ENCODE measurements around the gene CAMK2G.
A peak's percentile ranks its signal among the peaks of the same experiment; 100 is the strongest.
"Not testable (repeated sequence)": the region's sequence is repeated elsewhere in the genome, so short reads cannot be mapped to it uniquely, and the experiment has no call there.

The CAMK2G gene

DNA sequence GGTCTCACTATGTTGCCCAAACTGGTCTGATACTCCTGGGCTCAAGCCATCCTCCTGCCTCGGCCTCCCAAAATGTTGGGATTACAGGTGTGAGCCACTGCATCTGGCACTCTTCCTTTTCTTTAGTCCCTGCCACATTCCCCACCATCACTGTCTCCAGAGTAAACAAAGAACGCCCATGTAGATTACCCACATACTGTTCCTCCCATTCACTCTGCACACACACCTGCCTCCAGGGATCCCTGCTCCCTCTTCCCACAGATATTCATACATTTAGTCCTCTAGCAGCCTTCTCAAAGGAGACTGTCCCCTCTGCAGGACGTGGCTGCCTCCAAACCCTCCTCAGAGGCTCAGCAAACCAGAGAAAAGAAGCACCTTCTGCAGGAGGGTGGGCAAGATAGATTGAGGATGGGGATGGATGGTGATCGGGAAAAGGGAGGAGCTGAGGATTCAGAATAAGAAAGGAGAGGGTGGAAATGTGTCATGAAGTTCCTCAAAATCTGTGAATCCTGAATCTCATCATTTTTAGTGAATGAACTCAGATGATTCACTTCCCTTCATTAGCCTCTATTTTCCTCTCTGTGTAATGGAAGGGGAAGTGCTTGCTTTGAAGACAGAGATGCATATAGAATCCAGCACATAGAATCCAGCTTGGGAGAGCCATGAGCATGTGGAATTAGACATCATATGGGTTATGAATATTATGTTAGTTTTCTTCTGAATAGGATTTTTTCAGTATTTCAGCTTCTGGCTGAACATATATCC is 31.1 kb upstream of the CAMK2G start:
- no peak for DNase-seq (ENCODE audit: low read depth in 1 of 2, low spot score in 1 of 2)

DNA sequence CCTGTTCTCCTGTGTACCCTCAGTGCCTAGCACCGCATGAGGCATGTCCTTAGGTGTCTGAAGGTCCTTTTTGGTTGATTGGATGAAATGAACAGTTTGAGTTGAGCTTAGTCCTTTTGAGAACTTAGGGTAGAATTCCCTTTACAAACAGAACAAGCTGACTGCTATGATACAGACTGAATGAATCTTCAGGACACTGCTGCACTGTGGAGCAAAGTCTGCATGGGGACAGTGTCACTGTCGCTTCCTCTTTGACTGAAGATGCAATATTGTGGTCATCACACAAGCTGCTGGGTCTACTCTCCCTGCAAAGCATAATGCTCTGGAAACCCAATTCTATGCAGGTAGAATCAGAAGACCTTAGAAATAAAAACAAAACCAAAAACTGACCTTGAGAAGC is 28.0 kb upstream of the CAMK2G start:
- DNase-seq (ENCODE audit: low read depth in 1 of 2, low spot score in 1 of 2) = no peak

DNA sequence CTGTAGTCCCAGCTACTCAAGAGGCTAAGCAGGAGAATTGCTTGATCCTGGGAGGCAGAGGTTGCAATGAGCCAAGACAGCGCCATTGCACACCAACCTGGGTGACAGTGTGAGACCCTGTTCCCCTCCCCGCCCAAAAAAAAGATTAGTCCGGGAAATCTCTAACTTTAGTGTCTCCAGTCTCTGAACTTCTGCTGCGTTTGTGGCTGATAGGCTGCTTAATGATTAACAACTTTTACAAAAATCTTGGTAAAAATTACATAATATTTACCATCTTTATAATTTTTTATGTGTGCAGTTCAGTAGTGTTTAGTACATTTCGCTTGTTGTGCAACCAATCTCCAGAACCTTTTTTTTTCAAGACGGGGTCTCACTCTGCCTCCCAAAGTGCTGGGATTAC is 26.9 kb upstream of the CAMK2G start:
- DNase-seq (ENCODE audit: low read depth in 1 of 2, low spot score in 1 of 2) = no peak

DNA sequence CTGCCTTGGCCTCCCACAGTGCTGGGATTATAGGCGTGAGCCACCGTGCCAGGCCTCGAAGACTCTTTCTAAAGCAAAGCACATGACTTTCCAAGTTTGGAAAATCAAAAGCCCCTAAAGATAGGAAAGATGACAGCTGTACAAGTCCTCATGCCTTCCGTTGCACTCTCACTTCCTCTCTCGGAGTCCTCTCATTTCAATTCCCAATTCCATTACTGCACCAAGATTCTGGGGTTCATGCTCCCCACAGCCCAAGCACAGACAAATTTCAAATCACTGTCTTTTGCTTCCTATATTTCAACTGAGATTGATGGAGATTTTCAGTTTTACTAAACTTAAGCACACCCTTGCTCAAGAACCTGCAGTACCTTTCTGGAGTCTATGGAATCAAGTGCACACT is 25.7 kb upstream of the CAMK2G start:
- no peak for DNase-seq (ENCODE audit: low read depth in 1 of 2, low spot score in 1 of 2)

DNA sequence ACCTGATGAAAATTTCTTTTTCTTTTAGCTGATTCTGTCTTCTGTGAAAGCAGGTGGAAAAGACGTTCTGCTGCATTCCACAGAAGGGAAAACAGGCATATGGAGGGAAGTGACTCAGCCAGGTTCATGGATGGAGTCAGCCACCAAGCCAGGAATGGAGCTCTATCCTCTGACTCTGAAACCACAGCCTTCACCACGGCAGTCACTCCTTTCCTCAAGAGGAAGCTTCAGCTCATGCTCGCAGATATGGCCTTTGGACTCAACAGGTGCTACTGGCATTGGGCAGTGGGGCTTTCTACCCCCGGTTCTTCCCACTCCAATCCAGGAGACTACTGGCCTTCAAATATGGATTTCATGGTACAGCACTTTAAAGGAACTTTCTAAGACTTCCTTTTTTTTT is 25.1 kb upstream of the CAMK2G start:
- no peak for DNase-seq (ENCODE audit: low read depth in 1 of 2, low spot score in 1 of 2)

DNA sequence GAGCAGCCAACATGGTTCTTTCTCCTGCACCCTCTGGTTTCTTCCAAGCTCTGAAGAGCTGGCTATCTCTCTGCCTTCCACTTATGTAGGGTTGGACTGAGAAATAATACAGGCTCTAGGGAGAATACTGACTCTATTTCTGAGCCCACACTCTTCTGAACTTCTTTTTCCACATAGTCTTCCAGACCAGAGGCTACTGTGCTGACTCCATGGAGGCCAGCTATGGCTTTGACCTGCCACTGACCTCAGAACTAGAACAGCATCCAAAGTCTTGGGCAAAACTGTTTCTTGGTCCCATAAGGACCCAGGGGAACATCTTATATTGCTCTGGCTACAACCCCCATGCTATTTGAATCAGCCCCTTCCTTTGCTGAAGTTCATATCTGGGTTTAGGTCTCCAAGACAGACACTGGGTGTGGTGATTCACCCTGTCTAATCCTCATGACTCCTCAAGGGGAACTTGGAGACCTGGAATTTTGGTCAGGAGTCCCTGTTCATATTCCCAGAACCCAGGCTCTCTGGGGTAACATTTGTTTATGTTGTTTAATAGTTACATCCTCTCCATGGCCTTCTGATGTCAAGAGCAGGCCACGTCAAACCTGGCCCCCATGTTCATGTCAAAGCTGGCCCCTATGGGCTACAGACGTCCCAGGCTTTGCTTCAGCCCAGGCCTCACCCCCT is 24.5 kb upstream of the CAMK2G start:
- DNase-seq (ENCODE audit: low read depth in 1 of 2, low spot score in 1 of 2) = no peak

DNA sequence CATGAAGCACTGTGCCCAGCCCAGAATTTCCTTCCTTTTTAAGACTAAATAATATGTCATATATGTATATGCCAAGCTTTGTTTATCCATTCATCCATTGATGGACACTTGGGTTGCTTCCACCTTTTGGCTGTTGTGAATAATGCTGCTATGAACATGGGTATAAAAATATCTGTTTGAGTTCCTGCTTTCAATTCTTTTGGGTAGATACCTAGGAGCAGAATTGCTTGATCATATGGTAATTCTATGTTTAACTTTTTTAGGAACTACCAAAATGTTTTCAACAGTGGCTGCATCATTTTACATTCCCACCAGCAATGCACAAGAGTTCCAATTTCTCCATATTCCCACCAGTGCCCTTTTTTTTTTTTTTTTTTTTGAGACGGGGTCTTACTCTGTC is 23.3 kb upstream of the CAMK2G start:
- DNase-seq (ENCODE audit: low read depth in 1 of 2, low spot score in 1 of 2) = no peak

DNA sequence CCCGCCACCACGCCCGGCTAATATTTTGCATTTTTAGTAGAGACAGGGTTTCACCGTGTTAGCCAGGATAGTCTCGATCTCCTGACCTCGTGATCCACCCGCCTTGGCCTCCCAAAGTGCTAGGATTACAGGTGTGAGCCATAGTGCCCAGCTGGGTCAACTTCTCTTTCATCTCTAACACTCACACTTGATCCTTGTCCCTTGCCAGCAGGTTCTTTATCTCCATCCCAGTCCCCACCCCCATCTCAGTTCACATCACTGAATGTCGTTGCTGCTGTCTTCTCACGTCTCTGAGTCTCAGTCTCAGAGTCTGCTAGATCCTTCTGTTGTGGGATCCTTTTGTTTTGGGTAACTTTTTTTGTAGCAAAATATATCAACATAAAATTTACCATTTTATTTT is 21.0 kb upstream of the CAMK2G start:
- DNase-seq (ENCODE audit: low read depth in 1 of 2, low spot score in 1 of 2) = not testable (repeated sequence)

DNA sequence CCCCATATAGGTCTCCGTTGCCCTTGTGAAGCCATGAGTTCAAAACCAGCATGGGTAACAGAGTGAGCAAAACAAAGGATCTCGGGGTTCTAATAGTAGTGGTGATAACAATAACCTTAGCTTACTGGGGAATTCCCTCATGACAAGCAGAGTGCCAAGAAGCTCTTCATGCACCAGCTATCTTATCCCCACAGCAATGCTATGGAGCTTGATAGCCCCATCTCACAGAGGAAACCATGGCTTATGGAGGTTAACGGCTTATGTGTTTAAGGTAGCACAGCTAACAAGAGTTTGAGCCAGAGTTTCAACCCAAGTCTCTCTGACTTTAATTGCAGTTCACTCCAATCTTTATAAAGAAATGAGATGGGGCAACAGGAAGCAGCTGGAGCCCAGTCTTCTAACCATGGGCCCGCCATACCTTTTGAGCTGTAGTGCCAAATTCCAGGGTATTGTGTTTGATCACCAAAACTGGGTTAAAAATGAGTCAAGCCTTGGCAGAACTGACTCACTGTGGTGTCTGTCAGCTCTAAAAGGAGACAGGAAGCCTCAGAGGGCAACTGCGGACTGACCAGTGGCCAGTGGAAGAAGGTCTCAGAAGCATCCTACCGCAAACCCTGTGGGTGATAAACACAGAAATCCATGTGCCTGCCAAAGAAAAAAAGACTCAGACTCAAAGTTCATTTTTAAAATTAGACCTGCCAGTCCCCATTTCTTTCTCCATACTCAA is 20.1 kb upstream of the CAMK2G start:
- DNase-seq (ENCODE audit: low read depth in 1 of 2, low spot score in 1 of 2) = no peak

DNA sequence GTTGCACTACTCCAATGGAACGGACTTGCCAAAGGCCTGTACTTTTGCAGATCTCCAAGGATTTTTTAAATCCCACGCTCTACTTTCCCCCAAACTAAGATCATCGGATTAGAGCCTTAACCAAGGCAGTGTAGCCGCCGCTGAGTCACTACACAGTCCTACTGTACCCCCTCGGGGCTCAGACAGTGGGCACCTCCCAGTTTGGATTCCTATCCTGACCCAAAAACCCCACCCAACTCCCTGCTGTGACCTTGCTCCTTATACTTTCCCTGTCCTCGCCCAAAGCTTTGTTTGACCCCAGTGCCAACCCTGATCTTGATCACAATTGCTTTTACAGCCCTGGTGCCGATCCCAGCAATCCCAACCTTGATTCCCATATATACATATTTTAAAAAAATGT is 19.1 kb upstream of the CAMK2G start:
- DNase-seq (ENCODE audit: low read depth in 1 of 2, low spot score in 1 of 2) = no peak

DNA sequence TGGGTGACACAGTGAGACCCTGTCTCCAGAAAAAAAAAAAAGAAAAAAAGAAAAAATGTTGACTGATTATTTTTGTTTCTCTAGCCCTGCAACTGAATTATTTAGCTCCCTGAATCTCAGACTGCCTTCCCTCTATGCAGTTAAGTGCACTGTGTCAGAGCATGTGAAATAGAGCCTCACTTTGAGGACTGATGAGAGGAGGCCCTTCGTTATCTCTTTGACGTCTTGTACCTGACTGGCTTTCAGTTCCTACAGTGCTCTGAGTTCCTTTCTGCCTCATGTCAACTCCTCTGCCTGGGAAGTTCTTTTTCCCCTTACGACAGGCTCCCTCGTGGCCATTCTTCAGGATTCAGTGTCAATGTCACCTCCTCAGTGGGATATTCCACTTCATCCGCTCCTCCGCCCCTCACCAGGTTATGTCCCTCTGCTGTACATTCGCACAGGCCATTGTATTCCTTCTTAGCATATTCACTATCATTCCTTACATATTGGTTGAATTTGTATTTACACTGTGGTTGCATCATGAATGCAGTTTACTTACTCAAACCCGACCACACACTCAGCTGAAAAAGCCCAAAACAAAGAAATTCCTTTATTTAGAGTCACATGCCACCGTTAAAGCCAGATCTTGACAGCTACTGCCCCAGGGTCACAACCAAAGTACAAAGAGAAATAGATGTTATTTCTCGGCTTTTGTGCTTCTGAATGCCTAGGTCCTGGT is 18.1 kb upstream of the CAMK2G start:
- no peak for DNase-seq (ENCODE audit: low read depth in 1 of 2, low spot score in 1 of 2)

DNA sequence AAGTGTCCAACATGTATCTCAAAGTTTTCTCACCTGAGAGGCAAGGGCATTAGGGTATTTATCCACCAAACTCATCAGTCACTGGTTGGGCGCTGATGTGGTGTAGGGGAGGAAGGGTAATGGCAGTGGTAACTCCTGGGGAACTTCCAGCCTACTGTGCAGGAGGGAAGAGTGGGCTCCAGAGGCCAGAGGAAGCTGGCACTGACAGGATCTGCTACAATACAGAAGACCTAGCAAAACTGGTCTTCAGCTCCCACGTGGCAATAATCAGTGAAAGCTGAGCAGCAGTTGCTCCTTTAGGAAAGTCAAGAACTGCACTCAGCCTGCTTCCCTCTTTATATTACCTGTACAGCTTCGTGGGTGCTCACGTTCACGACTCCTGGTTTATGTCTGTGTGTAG is 17.2 kb upstream of the CAMK2G start:
- no peak for DNase-seq (ENCODE audit: low read depth in 1 of 2, low spot score in 1 of 2)

DNA sequence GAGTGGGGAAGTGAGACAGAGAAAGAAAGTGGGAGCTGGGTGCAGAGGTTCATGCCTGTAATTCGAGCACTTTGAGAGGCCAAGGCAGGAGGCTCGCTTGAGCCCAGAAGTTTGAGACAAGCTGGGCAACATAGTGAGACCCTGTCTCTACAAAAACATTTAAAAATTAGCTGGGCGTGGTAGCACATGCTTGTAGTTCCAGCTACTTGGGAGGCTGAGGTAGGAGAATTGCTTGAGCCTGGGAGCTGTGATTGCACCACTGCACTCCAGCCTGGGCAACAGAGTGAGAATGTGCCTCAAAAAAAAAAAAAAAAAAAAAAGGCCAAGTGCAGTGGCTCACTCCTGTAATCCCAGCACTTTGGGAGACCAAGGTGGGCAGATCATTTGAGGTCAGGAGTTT is 16.5 kb upstream of the CAMK2G start:
- not testable (repeated sequence) for DNase-seq (ENCODE audit: low read depth in 1 of 2, low spot score in 1 of 2)

DNA sequence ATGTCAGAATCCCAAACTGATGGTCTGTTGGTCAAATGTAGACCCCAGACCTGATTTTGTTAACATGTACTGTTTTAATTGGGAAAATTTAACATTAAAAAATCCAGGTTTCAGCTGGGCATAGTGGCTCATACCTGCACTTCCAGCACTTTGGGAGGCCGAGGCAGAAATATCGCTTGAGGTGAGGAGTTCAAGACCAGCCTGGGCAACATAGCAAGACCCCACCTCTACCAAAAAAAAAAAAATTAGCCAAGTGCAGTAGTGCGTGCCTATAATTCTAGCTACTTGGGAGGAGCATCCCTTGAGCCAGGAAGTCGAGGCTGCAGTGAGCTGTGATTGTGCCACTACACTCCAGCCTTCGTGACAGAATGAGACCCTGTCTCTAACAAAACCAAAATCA is 15.9 kb upstream of the CAMK2G start:
- DNase-seq (ENCODE audit: low read depth in 1 of 2, low spot score in 1 of 2) = no peak

DNA sequence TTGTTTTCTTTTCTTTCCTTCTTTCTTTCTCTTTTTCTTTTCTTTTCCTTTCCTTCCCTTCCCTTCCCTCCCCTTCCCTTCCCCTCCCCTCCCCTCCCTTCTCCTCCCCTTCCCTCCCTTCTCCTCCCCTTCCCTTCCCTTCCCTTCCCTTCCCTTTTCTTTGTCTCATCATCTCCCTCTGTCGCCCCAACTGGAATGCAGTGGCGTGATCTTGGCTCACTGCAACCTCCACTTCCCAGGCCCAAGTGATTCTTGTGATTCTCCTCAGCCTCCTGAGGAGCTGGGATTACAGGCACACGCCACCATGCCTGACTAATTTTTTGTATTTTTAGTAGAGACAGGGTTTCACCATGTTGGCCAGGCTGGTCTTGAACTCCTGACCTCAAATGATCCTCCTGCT is 15.1 kb upstream of the CAMK2G start:
- DNase-seq (ENCODE audit: low read depth in 1 of 2, low spot score in 1 of 2) = not testable (repeated sequence)

DNA sequence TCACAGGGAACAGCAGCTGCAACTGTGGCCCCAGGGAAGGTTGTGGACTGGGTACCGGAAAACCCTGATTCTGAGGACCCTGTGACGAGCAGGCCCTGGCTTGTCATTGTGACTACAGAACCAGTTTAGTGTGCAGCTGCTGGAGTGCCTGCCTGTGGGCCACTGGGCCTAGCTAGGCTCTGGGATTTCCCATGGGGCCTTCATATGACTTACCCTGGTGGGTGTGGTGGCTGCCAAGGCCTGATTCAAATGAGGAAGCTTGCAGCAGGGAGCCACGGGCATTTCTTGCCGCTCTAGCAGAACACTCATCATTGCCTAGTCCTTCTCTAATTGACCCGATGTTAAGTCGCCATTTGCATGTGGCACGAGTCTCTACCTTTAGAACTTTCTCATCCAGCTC is 14.7 kb upstream of the CAMK2G start:
- DNase-seq (ENCODE audit: low read depth in 1 of 2, low spot score in 1 of 2) = no peak

DNA sequence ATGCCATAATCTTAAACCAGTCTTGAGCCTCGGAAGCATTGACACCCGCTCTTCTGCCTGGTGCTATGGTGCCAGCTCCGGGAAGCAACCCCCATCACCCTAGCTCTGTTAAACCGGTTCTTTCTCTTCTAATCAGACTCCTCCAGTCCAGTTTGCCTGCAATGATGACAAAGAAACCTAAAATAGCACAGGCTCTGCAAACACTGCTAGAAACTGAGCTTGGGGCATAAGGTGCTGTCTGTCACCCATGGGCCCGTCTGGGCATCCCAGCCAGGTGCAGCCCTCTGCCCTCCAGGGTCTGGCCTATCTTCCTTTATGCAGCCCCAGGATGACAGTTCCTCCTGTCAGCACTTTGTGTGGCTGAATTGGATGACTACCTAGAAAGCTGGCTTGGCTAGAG is 14.2 kb upstream of the CAMK2G start:
- no peak for DNase-seq (ENCODE audit: low read depth in 1 of 2, low spot score in 1 of 2)

DNA sequence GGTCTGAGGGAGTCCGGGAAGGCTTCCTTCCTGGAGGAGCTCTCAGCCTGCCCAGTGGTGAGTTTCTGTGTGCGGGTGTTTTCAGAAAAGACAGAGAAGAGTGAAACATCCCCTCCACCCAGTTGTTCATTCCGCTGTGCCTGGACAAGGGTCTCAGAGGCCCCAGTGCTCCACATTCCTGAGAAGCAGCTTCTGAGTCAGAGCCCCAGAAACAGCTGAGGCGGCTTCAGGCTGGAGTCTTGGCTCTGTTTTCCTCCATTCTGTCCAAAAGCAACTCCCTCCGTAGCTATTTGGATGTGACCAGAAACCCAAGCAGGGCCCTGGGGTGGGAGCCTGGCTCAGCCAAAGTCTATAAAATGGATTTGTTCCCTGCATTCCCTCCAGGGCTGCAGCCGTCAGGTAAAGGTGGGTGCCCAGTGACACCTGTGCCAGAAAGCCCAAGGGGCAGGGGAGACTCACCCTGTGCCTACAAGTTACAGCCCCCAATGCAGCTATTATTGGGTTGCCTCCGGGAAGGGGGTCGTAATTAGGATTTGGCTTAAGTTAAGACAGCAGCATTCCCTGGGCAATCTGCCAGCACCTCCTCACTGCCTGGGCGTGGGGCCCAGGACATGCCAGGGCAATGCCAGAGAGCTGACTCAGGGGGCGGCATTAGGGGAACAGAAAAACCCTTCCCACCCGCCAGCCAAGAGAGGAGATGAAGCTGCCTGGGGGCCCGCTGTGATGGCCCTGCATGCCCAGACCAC is 13.1 kb upstream of the CAMK2G start:
- no peak for DNase-seq (ENCODE audit: low read depth in 1 of 2, low spot score in 1 of 2)

DNA sequence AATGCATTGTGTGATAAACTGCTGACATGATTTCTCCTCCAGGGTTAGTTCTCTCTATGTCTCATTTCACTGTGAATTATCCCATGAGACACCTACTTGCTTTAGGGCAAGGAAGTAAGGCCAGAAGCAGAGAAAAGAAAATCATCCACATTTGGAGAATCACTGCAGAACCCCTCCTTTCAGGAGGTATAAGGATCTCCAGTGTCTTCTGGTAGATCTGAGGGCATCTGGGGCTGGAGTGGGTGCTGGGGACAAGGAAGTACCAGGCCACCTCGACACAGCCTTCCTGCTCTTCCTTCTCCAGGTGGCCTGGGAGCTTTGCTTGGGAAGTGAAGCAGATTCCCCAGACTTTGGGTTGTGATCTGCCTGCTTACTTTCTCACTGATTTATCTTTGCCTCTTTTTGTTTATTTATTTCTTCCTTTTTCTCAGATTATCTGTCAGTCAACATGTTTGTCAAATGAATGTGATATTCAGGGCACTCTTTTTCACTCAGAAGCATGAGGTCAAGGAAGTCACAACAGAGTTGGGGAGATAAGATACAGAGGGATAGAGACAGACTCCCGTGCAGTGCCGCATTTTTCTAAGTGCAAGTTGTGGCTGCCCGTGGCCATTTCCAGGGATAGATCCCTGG is 12.4 kb upstream of the CAMK2G start:
- DNase-seq (ENCODE audit: low read depth in 1 of 2, low spot score in 1 of 2) = no peak

DNA sequence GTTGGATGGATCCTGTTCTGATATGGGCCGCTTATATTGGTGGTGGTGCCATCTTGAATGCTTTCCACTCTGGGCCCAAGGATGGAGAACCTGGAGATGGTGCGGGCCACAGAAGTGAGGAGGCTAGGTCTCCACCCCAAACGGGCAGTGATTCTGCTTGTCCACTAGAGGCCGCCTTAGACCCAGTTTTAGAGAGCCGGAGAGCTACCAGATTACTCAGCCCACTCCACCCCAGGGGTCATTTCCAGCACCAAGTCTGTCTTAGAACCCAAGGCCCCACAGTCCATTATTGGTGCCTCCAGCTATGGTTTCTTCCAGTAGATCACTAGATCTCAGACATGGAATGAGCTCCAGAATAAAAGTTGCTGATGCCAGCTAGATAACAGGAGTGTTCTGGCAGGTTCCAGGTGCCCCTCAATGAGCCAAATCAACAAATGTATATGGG is 11.8 kb upstream of the CAMK2G start:
- DNase-seq (ENCODE audit: low read depth in 1 of 2, low spot score in 1 of 2) = peak; percentile 44 to 59

Data from activated CD4-positive, alpha-beta T cell treated with anti-CD3 and anti-CD28 coated beads, Interleukin-2, amount 50 U/mL, for 24 hours (primary cell).